GM20431 (cell line): ENCODE results near the gene TMEM167B.
"Not testable (repeated sequence)": the region's sequence is repeated elsewhere in the genome, so short reads cannot be mapped to it uniquely, and the experiment has no call there.

ENCODE experiments used
- in situ Hi-C: fragments of 300-500 bp; cut with MseI, MboI; formaldehyde crosslinking; loops from one replicate; pipeline ENCODE4 v1.15.0; 2020; ENCODE audit warnings: low sequenced_read_pairs; ENCODE audit not compliant: unreplicated experiment

Gene TMEM167B

DNA sequence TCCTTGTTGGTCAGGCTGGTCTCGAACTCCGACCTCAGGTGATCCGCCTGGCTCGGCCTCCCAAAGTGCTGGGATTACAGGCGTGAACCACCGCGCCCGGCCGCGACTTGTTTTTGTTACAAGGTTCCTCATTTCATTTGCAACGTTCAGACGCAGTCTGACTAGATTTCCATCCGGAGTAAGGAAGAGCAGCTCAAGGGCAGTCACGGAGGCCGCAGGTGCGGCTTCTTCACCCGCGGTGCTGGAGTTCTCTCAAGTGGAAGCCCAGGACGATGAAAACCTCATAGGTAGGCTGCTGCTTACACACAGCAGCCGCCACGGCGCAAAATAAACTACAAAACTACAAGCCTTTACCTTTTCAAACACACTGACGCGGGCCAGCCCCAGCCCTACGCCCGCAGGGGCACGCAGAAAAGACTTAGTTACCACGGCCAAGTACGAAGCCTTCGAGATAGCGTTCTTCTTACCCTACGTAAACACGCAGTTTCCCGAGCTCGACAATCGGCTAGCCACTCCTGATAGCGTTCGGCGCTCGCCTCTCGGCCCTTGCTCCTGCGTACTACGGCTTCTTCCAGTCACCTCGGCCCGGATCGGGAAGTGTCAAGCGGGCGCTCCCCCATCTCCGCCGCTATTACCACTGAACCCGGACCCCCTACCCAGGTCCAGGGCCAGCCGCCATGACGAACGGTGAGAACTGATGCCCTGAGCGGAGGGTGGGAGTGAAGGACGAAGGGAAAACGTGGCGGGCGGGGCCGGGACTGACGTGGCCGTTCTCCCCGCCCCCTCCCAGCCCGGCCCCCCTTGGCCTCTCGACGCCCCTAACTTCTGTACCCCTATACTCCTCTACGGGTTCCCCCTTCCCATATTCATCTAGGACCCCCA, at the start of gene TMEM167B:
Gene TMEM167B, plus strand, starts transcription at position 569 of the 882 bp plus-strand sequence. Its CDS starts 109 bp downstream, at position 678.
- in situ Hi-C loops: no loop called here

DNA sequence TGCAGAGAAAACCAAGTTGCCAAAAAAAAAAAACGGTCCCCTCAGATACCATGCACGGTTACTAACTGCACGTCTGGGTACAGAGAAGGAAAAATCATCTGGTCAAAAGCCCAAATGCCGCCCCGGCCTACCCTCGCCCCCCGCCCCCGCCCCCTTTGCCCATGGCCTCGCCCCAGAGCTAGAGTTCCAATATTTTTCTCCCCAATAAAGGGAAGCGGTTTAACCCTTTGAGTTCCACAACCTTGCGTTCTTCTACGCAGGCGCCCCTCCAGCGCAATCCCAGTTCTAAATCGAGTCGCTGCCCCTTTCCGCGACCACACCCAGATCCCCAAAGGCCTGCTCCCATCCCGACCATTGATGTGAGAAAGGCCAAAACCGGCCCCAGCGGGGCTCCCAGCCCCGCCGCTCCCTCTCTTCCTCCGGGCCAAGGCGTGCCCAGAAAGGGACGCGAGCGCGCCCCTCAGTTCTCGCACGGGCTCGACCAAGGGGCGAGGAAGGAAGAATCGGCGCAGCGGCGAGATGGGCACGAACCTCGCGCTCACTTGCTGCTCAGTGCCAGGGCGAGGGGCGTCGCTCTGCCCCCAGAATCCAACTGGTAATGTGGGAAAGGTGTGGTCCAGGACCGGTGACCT, 49.5 kb upstream of the TMEM167B start:
- in situ Hi-C loops: no loop called here

DNA sequence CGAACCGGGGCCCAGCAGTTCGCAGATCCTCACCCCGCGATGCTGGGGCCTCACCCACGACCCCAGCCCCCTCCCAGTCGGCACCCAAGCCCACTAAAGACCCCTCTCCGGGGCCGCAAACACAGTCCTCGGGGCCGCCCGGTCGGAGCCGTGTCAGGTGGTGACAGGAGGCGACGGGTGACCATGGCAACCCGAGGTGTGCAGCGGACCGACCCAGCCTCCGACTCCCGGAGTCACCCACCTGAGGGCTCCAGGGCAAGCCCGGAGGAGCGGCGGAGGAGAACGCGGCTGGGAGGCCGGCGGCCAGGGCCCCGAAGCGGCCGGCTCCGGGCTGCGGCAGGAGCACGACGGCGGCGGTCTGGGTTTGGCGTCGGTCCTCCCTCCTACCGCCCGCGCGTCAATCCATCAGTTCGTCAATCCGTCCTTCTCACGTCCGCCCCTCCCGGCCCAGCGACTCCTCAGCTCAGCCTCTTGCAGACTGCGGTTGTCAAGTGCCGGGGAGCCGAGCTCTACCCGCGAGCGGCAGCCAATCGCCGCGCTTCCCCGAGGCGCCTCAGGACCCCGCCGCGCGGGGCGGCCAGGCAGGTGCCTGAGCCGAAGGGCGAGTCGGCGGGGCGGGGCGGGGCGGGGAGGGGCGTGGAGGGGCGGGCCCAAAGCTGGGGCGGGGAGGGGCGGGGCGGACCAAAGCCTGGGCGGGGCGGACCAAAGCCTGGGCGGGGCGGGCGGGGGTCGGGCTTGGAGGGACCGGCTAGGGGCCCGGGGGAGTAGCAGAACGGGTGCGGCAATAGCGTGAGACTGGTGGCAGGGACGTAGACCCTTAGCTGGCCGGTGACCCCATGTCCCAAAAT, 48.7 kb upstream of the TMEM167B start, which contains the start of gene WDR47:
Gene WDR47, minus strand, starts transcription at position 482 of the 848 bp plus-strand sequence. CDS start 18,590 bp downstream, outside the sequence.
- in situ Hi-C loops: no loop called here

DNA sequence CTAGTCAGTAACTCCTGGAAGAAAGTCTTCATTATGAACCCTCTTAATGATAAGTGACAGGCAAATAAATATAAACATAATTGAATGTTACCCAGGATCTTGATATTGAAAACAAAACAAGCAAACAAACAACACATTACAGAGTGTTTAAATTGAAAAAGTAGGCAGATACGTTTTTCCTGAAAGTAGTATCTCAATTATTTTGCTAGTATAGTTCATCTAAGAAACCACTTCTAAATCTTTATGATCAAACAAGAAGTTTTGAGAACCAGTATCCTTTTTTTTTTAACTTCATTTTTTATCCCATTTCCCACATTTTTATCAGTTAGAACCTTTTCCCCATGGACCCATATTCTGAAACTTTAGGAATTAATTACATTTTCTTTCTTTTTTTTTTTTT, 45.0 kb upstream of the TMEM167B start:
- in situ Hi-C loops: no loop called here

GRCh38 chr1:109046671-109047070, 43.9 kb upstream of the TMEM167B start:
- in situ Hi-C loops: no loop called here

DNA sequence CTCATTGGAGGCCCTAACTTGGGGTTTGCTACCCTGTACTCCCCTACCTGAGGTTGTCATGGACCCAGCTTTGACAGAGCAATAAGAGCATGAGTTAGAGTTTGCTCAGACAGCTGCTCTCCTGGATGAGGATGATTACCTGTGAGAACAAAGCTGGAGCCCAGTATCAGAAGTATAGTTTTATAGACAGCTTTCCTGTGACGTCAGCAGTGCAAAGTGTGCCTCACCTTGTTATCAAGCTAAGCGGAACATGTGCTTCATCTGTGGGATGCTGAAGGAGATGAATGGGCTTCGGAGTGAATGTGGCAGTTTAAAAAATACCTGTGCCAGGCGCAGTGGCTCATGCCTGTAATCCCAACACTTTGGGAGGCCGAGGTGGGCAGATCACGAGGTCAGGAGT, 43.2 kb upstream of the TMEM167B start:
- in situ Hi-C loops: no loop called here

DNA sequence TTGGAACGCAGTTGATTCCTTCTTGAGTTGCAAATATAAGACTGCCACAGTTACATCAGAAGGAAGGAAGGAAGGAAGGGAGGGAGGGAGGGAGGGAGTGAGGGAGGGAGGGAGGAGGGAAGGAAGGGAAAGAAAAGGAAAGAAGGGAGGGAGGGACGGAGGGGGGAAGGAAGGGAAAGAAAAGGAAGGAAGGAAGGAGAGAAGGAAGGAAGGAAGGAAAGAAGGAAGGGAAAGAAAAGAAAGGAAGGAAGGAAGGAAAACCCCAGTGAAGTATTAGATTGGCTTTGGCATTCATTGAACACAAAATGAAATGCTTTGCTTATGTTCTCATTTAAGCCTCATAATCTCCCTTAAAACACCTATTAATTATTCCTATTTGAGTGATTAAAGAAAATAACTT, 42.2 kb upstream of the TMEM167B start:
- in situ Hi-C loops: no loop called here

GRCh38 chr1:109050228-109050995, 40.2 kb upstream of the TMEM167B start:
- in situ Hi-C loops: no loop called here

DNA sequence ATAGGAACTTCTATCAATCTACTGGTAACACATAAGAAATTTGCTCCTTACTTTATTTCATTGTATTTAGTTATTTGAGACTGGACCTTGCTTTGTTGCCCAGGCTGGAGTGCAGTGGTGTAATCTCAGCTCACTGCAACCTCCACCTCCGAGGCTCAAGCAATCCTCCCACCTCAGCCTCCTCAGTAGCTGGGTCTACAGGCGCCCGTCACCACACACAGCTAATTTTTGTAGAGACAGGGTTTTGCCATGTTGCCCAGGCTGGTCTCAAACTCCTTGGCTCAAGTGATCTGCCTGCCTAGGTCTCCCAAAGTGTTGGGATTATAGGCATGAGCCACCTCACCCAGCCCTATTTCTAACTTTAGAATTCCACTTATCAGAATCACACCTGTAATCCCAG, 38.4 kb upstream of the TMEM167B start:
- in situ Hi-C loops: not testable (repeated sequence)

- in situ Hi-C loops: no loop called here
These were observed 34.5 kb upstream of the TMEM167B start for GRCh38 chr1:109056064-109056463.

DNA sequence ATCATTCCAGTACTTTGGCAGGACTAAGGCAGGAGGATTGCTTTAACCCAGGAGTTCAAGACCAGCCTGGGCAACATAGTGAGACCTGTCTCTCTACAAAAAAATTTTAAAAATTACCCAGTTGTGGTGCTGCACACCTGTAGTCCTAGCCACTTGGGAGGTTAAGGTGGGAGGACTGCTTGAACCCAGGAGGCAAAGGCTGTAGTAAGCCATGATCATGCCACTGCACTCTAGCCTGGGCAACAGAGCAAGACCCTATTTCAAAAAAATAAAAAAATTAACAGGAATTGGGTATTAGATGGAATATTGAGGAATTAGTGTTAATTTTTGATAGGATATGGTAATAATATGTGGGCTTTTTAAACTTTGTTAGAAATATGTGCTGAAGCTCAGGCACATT, 31.5 kb upstream of the TMEM167B start:
- in situ Hi-C loops: no loop called here

DNA sequence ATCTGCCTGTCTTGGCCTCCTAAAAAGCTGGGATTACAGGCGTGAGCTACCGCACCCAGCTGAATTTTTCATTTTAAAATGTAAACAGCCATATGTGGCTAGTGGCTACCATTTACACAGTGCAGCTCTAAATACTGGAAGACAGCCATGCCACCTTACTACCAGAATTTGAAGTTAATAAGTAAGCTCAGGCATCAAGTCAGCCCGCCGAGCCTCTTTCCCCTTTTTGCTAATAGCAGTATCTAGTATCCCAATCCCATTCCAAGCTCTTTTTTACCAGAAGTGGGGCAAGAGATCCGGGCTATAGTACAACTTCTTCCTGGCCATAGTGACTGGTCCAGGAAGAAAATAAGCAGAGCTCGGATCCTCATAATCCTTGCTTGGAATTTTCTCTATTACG, 29.9 kb upstream of the TMEM167B start:
- in situ Hi-C loops: no loop called here

DNA sequence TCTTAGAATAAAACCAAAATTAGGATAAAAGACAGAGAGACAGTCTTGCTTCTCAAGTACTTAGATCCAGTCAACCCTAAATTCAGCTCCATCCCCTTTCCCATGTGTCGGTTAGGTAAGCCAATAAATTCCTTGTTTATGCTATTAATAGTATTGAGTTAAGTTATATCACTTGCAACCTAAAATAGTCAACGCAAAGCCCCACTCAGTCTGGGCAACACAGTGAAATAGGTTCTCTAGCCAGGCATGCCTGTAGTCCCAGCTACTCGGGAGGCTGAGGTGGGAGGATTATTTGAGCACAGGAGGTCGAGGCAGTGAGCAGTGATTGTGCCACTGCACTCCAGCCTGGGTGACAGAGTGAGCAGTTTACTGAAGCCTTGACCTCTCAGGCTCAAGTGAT, 29.4 kb upstream of the TMEM167B start:
- in situ Hi-C loops: no loop called here

DNA sequence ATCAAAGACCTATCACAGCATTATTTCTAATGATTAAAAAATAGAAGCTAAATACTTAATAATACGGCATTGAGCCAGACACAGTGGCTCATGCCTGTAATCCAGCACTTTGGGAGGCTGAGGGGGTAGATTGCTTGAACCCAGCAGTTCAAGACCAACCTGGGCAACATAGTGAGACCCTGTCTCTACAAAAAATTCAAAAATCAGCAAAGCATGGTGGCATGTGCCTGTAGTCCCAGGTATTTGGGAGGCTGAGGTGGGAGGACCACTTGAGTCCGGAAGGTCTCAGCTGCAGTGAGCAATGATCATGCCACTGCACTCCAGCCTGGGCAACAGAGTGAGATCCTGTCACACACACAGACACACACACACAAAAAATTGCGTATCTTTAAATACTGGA, 25.4 kb upstream of the TMEM167B start:
- in situ Hi-C loops: no loop called here

DNA sequence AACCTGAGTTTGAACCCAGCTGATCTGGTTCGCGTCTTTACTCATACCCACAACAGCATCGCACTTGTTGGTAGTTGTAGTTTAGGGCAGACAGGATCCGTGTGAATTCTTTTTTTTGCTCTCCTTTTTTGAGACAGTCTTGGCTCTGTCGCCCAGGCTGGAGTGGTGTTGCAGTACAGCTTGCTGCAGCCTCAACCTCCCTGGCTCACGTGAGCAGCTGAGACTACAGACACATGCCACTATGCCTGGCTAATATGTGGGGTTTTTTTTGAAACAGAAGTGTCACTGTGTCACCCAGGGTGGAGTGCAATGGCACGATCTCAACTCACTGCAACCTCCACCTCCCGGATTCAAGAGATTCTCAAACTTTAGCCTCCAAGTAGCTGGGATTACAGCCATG, 22.7 kb upstream of the TMEM167B start:
- in situ Hi-C loops: no loop called here

- in situ Hi-C loops: no loop called here
These were observed 21.3 kb upstream of the TMEM167B start for GRCh38 chr1:109069294-109069693.

DNA sequence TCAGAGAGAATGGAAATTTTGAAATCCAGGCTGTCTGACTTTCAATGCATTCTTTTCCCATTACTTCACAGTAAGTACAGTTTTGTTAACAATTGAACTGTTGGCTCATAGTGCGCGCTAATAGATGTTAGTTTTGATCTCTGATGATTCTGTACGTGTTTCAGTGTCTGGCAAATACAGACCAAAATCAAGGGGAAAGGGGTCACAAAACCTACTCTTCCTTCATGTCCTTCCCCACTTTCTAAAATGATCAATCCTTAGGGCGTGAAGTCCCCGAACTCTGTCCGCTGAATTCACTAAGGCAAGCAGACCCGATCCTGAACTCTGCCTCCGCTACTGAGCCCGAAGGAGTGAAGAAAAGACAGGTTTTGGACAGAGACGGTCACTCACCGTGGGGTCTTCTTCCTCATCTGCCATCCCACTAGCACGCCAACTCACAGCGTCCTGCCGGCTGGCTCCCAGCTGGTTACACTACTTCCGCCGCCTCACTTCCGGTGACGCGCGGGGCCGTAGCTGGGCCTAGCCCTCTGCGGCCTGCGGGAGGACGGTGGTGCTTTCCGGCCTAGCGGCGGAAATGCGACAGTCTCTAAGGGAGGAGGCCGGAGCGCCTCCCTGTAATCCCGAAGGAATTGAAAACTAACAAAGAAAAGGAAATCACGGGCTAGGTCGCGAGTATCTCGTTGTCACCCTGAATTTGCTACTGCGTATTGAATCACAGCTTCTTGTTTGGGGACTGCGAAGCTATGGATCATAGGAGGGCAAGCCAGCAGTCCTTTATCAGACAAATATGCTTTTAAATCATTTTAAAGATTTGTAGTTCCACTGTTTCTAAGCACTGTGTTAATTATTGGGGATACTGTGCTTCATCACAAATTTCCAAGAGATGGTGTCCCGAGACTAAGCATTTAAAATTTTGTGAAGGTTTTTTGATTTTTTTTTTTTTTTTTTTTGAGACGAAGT, 14.8 kb upstream of the TMEM167B start, which contains the start of gene TAF13:
Gene TAF13, minus strand, starts transcription at position 473 of the 960 bp plus-strand sequence. Its CDS starts 56 bp downstream, at position 417.
- in situ Hi-C loops: no loop called here

DNA sequence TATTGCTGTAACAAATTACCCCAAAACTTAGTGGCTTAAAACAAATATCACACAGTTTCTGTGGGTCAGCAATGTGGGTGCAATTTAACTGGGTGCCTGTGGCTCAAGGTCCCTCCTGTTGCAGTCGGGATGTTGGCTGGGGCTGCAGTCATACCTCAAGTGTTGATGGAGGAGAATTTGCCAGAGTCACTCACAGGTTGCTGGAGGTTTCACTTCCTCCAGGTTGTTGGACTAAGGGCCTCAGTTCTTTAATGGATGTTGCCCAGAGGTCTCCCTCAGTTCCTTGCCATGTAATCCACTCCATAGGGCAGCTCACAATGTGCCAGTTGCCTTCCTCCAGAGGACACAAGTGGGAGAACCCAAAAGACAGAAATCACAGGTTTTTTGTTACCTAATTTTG, 12.2 kb upstream of the TMEM167B start:
- in situ Hi-C loops: no loop called here

DNA sequence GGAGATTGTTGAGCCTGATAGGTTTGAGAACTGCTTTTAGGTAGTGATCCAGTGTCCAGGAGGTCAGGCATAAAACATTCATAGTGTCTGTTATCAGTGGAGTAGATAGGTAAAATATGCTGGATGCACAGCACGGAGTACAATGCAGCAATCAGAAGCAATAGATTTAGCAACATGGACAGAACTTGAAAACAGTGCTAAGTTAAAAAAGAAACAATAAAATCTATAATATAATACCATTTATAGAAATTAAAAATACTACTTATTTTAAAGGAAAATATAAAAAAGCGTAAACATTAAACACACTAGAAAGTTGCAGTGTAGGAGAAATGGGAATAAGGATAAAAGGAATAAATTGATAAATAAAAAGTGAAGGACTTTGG, 11.3 kb upstream of the TMEM167B start:
- in situ Hi-C loops: no loop called here
